ENCODE results near the gene AK1. TPM values are rescaled to one million over a fixed set of nuclear protein-coding genes. Genes with fewer than 3 reads are reported as not detected.

The AK1 gene
- polyA plus RNA-seq, 3 donors = 44.0 to 46.4 (median 44.7) TPM

GRCh38 chr9:127826253-127826913 is 51.1 kb downstream of the AK1 start:
- no peak for DNase-seq

DNA sequence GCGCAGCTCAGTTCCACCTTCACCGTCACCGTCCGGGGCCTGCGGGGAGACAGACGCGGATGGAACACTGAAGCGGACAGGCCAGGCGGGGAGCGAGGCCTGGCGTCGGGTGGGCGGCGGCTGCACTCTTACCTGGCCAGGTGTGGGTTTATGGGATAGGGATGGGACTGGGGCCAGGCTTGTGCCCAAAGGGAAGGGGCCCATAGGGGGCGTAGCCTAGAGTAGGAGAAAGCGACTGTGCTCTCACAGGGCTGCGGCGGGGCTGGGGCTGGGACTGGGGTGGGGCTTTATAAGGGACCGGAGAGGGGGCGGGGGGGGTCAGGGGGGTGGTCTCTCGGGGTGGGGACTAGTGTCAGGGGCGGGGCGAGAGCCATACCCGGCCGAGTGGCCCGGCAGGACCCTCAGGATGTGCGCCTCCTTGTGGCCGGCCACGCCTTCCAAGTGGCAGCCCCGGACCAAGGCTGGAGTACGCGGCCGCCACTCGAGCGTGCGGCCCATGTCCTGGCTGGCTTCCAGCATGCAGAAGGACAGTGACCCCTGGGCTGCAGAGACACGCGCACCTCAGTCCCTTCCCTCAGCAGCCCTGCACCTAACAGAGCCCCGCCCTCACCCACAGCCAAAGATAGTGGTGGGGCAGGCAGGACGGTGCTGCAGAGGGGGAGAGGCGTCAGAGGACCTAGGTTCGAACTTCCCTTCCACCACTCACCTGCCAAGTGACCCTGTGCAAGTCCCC is 52.0 kb downstream of the AK1 start:
- DNase-seq = no peak

- no peak for DNase-seq
Measured at GRCh38 chr9:127822108-127822507, 55.4 kb downstream of the AK1 start.

GRCh38 chr9:127818574-127818973 is 58.9 kb downstream of the AK1 start:
- DNase-seq = no peak

- DNase-seq = no peak
Measured at GRCh38 chr9:127817881-127818434, 59.5 kb downstream of the AK1 start.

DNA sequence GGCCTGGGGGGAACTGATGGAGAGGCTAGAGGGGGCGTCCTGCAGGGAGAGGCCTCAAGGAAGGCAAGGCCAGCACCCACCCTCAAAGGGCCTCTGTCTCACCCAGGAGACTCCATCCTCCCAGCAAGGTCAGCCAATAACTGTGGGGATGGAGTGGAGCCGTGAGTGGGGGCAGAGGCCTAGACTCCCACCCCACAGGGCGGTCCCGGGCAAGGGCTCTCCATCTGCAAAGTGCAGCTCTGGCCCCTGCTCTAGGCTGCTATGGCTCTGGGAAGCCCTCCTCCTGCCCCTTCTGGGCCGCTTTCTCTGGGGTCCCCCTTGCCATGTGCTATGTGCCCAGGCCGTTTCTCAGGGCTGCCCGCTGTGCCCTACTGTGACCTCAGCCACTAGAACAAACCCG is 60.7 kb downstream of the AK1 start:
- no peak for DNase-seq

Other genes starting within 250 kb of the AK1 start
- gene CFAP157, start 170.7 kb downstream of the AK1 start, polyA plus RNA-seq (ENCODE audit: insufficient read length in 3 of 3) = 1 to 10 TPM; 4.6 to 6.6 (median 6.5) TPM
- gene PTRH1, start 162.0 kb downstream of the AK1 start, polyA plus RNA-seq (ENCODE audit: insufficient read length in 3 of 3) = 10 to 100 TPM in 2 of 3 donors, 1 to 10 TPM in 1; 7.8 to 13.5 (median 13.2) TPM
- under 1 TPM; 0.20 to 0.37 (median 0.26) TPM for gene TTC16, start 161.6 kb downstream of the AK1 start, polyA plus RNA-seq (ENCODE audit: insufficient read length in 3 of 3)
- gene TOR2A, start 142.4 kb downstream of the AK1 start, polyA plus RNA-seq (ENCODE audit: insufficient read length in 3 of 3) = 10 to 100 TPM; 17.6 to 19.8 (median 18.6) TPM
- 10 to 100 TPM; 13.4 to 20.4 (median 19.7) TPM for gene SH2D3C, start 99.0 kb downstream of the AK1 start, polyA plus RNA-seq (ENCODE audit: insufficient read length in 3 of 3)
- gene CDK9, start 91.6 kb downstream of the AK1 start, polyA plus RNA-seq (ENCODE audit: insufficient read length in 3 of 3) = 10 to 100 TPM; 74.6 to 78.2 (median 77.1) TPM
- gene FPGS, start 74.8 kb downstream of the AK1 start, polyA plus RNA-seq (ENCODE audit: insufficient read length in 3 of 3) = 10 to 100 TPM; 45.4 to 53.4 (median 50.6) TPM
- 10 to 100 TPM; 74.0 to 99.8 (median 89.8) TPM for gene ENG, start 23.0 kb downstream of the AK1 start, polyA plus RNA-seq (ENCODE audit: insufficient read length in 3 of 3)
- gene ST6GALNAC6, start 21.9 kb upstream of the AK1 start, polyA plus RNA-seq (ENCODE audit: insufficient read length in 3 of 3) = 10 to 100 TPM; 48.1 to 50.6 (median 49.2) TPM
- gene ST6GALNAC4, start 39.4 kb upstream of the AK1 start, polyA plus RNA-seq (ENCODE audit: insufficient read length in 3 of 3) = 10 to 100 TPM; 13.5 to 17.2 (median 16.1) TPM
- gene PIP5KL1, start 53.1 kb upstream of the AK1 start, polyA plus RNA-seq (ENCODE audit: insufficient read length in 3 of 3) = 1 to 10 TPM; 1.9 to 2.9 (median 2.7) TPM
- gene DPM2, start 60.2 kb upstream of the AK1 start, polyA plus RNA-seq (ENCODE audit: insufficient read length in 3 of 3) = 10 to 100 TPM; 38.3 to 43.6 (median 40.8) TPM
- gene EEIG1, start 103.3 kb upstream of the AK1 start, polyA plus RNA-seq (ENCODE audit: insufficient read length in 3 of 3) = 10 to 100 TPM; 38.0 to 51.3 (median 44.6) TPM
- 10 to 100 TPM; 10.4 to 13.9 (median 11.8) TPM for gene NAIF1, start 189.6 kb upstream of the AK1 start, polyA plus RNA-seq (ENCODE audit: insufficient read length in 3 of 3)
- gene SLC25A25, start 190.6 kb upstream of the AK1 start, polyA plus RNA-seq (ENCODE audit: insufficient read length in 3 of 3) = 10 to 100 TPM; 12.6 to 13.7 (median 12.8) TPM

Data from renal pelvis (tissue), 4 donors.